Heart left ventricle (tissue), 13 donors: ENCODE measurements around the gene BICDL2.

Source experiments
- CTCF ChIP-seq, 12 donors: fragments of 200-600 bp; sonication (generic) in 4 of 12; IDR thresholded peaks; one replicate each; pipeline versions ENCODE4 v1.5.0 to v1.8.0; 2018 to 2022; ENCODE audit warnings: antibody characterized with exemption in 12 of 12, mild to moderate bottlenecking in 5 of 12
- POLR2A ChIP-seq, 2 donors: fragments of 450-650 bp; IDR thresholded peaks; one replicate each; pipeline ENCODE4 v1.6.1; 2017; ENCODE audit warnings: antibody characterized with exemption in 2 of 2, mild to moderate bottlenecking in 2 of 2, moderate library complexity in 2 of 2
- donor health status: ischemic (EF 13 %, LVEDD 7.1; RV severe dilation, severe dysfunction).
- donor health status: DM: no; HTN: yes; CAD: no.
- donor health status: DM: no; HTN: no; CAD: no.
- donor health status: ischemic (EF 25% LVEDD 6.9; RV normal size, moderate dysfunction).
- donor health status: ischemic (EF 25% LVEDD 5.7; RV mildly dilated, moderate dysfunction).
- donor health status: ischemic (EF 35%, LVEDD 5.7; RV mildly dilated, moderate dysfunction).
- donor health status: nonischemic (EF 11% LVEDD 7.7; RV severe dilation, severe dysfunction).
- donor health status: DM: yes; HTN: yes; CAD: no.
- donor health status: PGD.
- donor health status: ischemic (EF 29% LVEDD 5.4; RV normal size, mild dysfunction).
- donor health status: nonischemic (EF 23%, LVEDD 6.1; RV moderate dilation, normal function).

GRCh38 chr16:3009568-3010390, 27.0 kb downstream of the BICDL2 start:
- no peak for TF ChIP-seq CTCF (IDR thresholded peaks at IDR 0.05)
- TF ChIP-seq POLR2A (IDR thresholded peaks at IDR 0.05), result no peak
